ENCODE data around the gene CKAP2L.

DNA sequence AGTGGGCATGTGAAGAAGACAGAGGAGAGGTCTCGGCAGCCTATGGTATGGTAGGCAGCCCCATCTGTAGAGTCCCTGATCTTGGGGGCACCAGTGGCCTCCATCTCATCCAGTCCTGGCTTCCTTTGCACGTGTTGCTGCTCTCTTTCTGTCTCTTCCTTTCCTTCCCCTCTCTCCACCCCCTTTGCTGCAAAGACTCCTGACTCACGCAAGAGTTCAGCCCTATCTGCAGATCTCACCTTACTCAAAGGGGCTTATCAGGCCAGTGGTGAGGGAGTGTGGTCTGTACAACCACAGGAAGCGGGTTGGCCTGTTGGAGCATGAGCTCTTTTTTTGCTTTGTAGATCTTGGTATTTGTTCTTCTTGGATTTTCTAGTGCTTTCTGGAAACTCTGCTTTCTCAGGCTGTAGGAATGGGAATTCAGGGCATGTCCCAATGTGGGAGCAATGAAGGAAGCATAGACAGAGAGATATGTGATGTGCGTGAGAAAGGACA is 58.2 kb downstream of the CKAP2L start:
- TF ChIP-seq, protein P1, sequence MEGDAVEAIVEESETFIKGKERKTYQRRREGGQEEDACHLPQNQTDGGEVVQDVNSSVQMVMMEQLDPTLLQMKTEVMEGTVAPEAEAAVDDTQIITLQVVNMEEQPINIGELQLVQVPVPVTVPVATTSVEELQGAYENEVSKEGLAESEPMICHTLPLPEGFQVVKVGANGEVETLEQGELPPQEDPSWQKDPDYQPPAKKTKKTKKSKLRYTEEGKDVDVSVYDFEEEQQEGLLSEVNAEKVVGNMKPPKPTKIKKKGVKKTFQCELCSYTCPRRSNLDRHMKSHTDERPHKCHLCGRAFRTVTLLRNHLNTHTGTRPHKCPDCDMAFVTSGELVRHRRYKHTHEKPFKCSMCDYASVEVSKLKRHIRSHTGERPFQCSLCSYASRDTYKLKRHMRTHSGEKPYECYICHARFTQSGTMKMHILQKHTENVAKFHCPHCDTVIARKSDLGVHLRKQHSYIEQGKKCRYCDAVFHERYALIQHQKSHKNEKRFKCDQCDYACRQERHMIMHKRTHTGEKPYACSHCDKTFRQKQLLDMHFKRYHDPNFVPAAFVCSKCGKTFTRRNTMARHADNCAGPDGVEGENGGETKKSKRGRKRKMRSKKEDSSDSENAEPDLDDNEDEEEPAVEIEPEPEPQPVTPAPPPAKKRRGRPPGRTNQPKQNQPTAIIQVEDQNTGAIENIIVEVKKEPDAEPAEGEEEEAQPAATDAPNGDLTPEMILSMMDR (IDR thresholded peaks at IDR 0.05): no peak
- TF ChIP-seq POLR2A (IDR thresholded peaks at IDR 0.05): no peak
